ENCODE measurements around the gene REPS1. TPM values are rescaled to one million over a fixed set of nuclear protein-coding genes. Genes with fewer than 3 reads are reported as not detected.

REPS1 gene
- polyA plus RNA-seq, 3 donors: 11.9 to 36.6 (median 14.0) TPM

- WGBS (ENCODE audit: insufficient coverage): no CpG with 5 or more reads among the region's 3 CpGs
- H3K27ac Mint-ChIP-seq: no peak overlapping the region
Measured at GRCh38 chr6:139011980-139012379, 23.9 kb upstream of the REPS1 start.

GRCh38 chr6:139010674-139011073 is 22.6 kb upstream of the REPS1 start:
- Histone ChIP-seq H3K79me2 (ENCODE audit: insufficient read depth, low read length) (no peaks in the 10 kb centered on the region), H3K4me3 (replicated peaks in 1 of 3; ENCODE audit: low read depth in 2 of 3, low read length in 3 of 3) (no peak overlapping the region), H3K9me3 (replicated peaks in 1 of 2; ENCODE audit: control insufficient read depth in 1 of 2, insufficient read depth in 1 of 2, low read length in 2 of 2) (peaks cover 0 to 7% of the 10 kb centered on the region in 2 donors), H2AFZ (ENCODE audit: insufficient read depth, low read depth, low read length, poor library complexity, severe bottlenecking) (no peak overlapping the region), H3K27me3 (ENCODE audit: control insufficient read depth in 2 of 2, insufficient read depth in 2 of 2, low read length in 2 of 2) (no peaks in the 10 kb centered on the region), H3K9ac (ENCODE audit: insufficient read depth, low read length, poor library complexity, severe bottlenecking) (no peak overlapping the region), H3K4me1 (ENCODE audit: control insufficient read depth in 1 of 2, insufficient read depth in 2 of 2, low read length in 2 of 2) (no peaks in the 10 kb centered on the region), H3K4me2 (replicated peaks; ENCODE audit: extremely low read depth, low read length, poor library complexity, severe bottlenecking) (no peak overlapping the region), H3K36me3 (replicated peaks in 1 of 2; ENCODE audit: control insufficient read depth in 1 of 2, insufficient read depth in 2 of 2, low read length in 2 of 2) (no peaks in the 10 kb centered on the region), H4K20me1 (ENCODE audit: insufficient read depth, low read length) (no peaks in the 10 kb centered on the region), H3K27ac (ENCODE audit: low read depth in 1 of 2, low read length in 2 of 2) (no peak overlapping the region)
- no peak for DNase-seq
- intact Hi-C loops (cut with micrococcal nuclease): no loop called here
- H3K4me3 Mint-ChIP-seq: no peak overlapping the region
- peaks cover 2% of the 10 kb centered on the region for H3K4me1 Mint-ChIP-seq
- H3K36me3 Mint-ChIP-seq: no peaks in the 10 kb centered on the region
- H3K27me3 Mint-ChIP-seq (ENCODE audit: low read depth in 3 of 3): no peaks in the 10 kb centered on the region
- TF ChIP-seq CTCF (IDR thresholded peaks at IDR 0.05): no peak
- H3K9me3 Mint-ChIP-seq: peaks cover 6 to 15% (median 10%) of the 10 kb centered on the region in 7 donors
- no peak overlapping the region for H3K27ac Mint-ChIP-seq

More at GRCh38 chr6:139011980-139012379, 23.9 kb upstream of the REPS1 start:
- H2AFZ ChIP-seq (ENCODE audit: insufficient read depth, low read depth, low read length, poor library complexity, severe bottlenecking): no peak overlapping the region
- Mint-ChIP-seq H3K4me3 (no peak overlapping the region), H3K27me3 (ENCODE audit: low read depth in 3 of 3) (no peaks in the 10 kb centered on the region), H3K36me3 (no peaks in the 10 kb centered on the region), H3K9me3 (peaks cover 6 to 15% (median 10%) of the 10 kb centered on the region in 7 donors), H3K4me1 (peaks cover 5% of the 10 kb centered on the region)
- no peak overlapping the region for H3K9ac ChIP-seq (ENCODE audit: insufficient read depth, low read length, poor library complexity, severe bottlenecking)
- H3K79me2 ChIP-seq (ENCODE audit: insufficient read depth, low read length): no peaks in the 10 kb centered on the region
- no peaks in the 10 kb centered on the region for H3K27me3 ChIP-seq (ENCODE audit: control insufficient read depth in 2 of 2, insufficient read depth in 2 of 2, low read length in 2 of 2)
- peaks cover 0 to 7% of the 10 kb centered on the region in 2 donors for H3K9me3 ChIP-seq (replicated peaks in 1 of 2; ENCODE audit: control insufficient read depth in 1 of 2, insufficient read depth in 1 of 2, low read length in 2 of 2)
- no peaks in the 10 kb centered on the region for H3K36me3 ChIP-seq (replicated peaks in 1 of 2; ENCODE audit: control insufficient read depth in 1 of 2, insufficient read depth in 2 of 2, low read length in 2 of 2)
- intact Hi-C loops (cut with micrococcal nuclease): no loop called here
- DNase-seq: no peak
- no peak overlapping the region for H3K27ac ChIP-seq (ENCODE audit: low read depth in 1 of 2, low read length in 2 of 2)
- no peaks in the 10 kb centered on the region for H4K20me1 ChIP-seq (ENCODE audit: insufficient read depth, low read length)
- no peak overlapping the region for H3K4me3 ChIP-seq (replicated peaks in 1 of 3; ENCODE audit: low read depth in 2 of 3, low read length in 3 of 3)
- peaks cover 2 to 4% of the 10 kb centered on the region in 2 donors for H3K4me1 ChIP-seq (ENCODE audit: control insufficient read depth in 1 of 2, insufficient read depth in 2 of 2, low read length in 2 of 2)
- no peak for TF ChIP-seq CTCF (IDR thresholded peaks at IDR 0.05)
- H3K4me2 ChIP-seq (replicated peaks; ENCODE audit: extremely low read depth, low read length, poor library complexity, severe bottlenecking): no peak overlapping the region
